NCI-H748 treated with DMSO at 0.1 percent for 48 hours (cell line): ENCODE data around the gene NDE1.
A peak's percentile ranks its signal among the peaks of the same experiment; 100 is the strongest.
"Not testable (repeated sequence)": the region's sequence is repeated elsewhere in the genome, so short reads cannot be mapped to it uniquely, and the experiment has no call there.

ENCODE experiments used
- DNase-seq: peaks from one replicate; lab custom pipeline; 2025; lab: John Stamatoyannopoulos, UW

The NDE1 gene

GRCh38 chr16:15650019-15650697, at the start of gene NDE1:
Gene NDE1, plus strand, starts transcription at chr16:15650245. Its CDS starts 14,534 bp downstream, at chr16:15664779.
- DNase-seq: peak; percentile 68

GRCh38 chr16:15601212-15601879, 48.7 kb upstream of the NDE1 start:
- DNase-seq: no peak

- no peak for DNase-seq
Measured at GRCh38 chr16:15602285-15603044, 47.6 kb upstream of the NDE1 start.

- DNase-seq: no peak
Measured at GRCh38 chr16:15604460-15605440, 45.3 kb upstream of the NDE1 start.

- peak; percentile 5 for DNase-seq
Measured at GRCh38 chr16:15605839-15606517, 44.1 kb upstream of the NDE1 start.

- DNase-seq: no peak
Measured at GRCh38 chr16:15606518-15607220, 43.4 kb upstream of the NDE1 start.

- not testable (repeated sequence) for DNase-seq
Measured at GRCh38 chr16:15607221-15607699, 42.8 kb upstream of the NDE1 start.

GRCh38 chr16:15607700-15608396, 42.2 kb upstream of the NDE1 start:
- no peak for DNase-seq

GRCh38 chr16:15608398-15609285, 41.4 kb upstream of the NDE1 start:
- DNase-seq: no peak

- DNase-seq: no peak
Measured at GRCh38 chr16:15609286-15609649, 40.8 kb upstream of the NDE1 start.

GRCh38 chr16:15610369-15610871, 39.6 kb upstream of the NDE1 start:
- DNase-seq: no peak

- no peak for DNase-seq
Measured at GRCh38 chr16:15611610-15612009, 38.4 kb upstream of the NDE1 start.

GRCh38 chr16:15613676-15614075, 36.4 kb upstream of the NDE1 start:
- DNase-seq: no peak

- DNase-seq: no peak
Measured at GRCh38 chr16:15616012-15616411, 34.0 kb upstream of the NDE1 start.

GRCh38 chr16:15616475-15617165, 33.4 kb upstream of the NDE1 start:
- no peak for DNase-seq

- DNase-seq: no peak
Measured at GRCh38 chr16:15617901-15618300, 32.1 kb upstream of the NDE1 start.

GRCh38 chr16:15618392-15618791, 31.7 kb upstream of the NDE1 start:
- DNase-seq: no peak

GRCh38 chr16:15620611-15621195, 29.3 kb upstream of the NDE1 start:
- no peak for DNase-seq
